Ishikawa (cell line): ENCODE data around the gene HHAT.

Experiments used
- CEBPB ChIP-seq: IDR thresholded peaks from 2 replicates; pipeline ENCODE4 v1.6.1; 2012
- EGR1 ChIP-seq: IDR thresholded peaks from 2 replicates; pipeline ENCODE4 v1.6.1; 2012
- EP300 ChIP-seq: IDR thresholded peaks from 2 replicates; pipeline ENCODE4 v1.6.1; 2012; ENCODE audit warnings: borderline replicate concordance
- FOXM1 ChIP-seq: IDR thresholded peaks from 2 replicates; pipeline ENCODE4 v1.6.1; 2012; ENCODE audit warnings: low read depth, borderline replicate concordance
- MAX ChIP-seq: IDR thresholded peaks from 2 replicates; pipeline ENCODE4 v1.6.1; 2012
- RAD21 ChIP-seq: IDR thresholded peaks from 2 replicates; pipeline ENCODE4 v1.6.1; 2012; ENCODE audit warnings: low read depth
- TAF1 ChIP-seq: IDR thresholded peaks from 2 replicates; pipeline ENCODE4 v1.6.1; 2012; ENCODE audit warnings: low read depth, mild to moderate bottlenecking
- TEAD4 ChIP-seq: IDR thresholded peaks from 2 replicates; pipeline ENCODE4 v1.6.1; 2012
- ZBTB7A ChIP-seq: IDR thresholded peaks from 2 replicates; pipeline ENCODE4 v1.6.1; 2012; ENCODE audit warnings: low read depth
- TF ChIP-seq, protein P1 (sequence below): IDR thresholded peaks from 2 replicates; pipeline ENCODE4 v1.6.1; 2012; ENCODE audit warnings: low read depth, mild to moderate bottlenecking
- TF ChIP-seq, protein P2 (sequence below): IDR thresholded peaks from 2 replicates; pipeline ENCODE4 v1.6.1; 2012

- TF ChIP-seq, protein P1, sequence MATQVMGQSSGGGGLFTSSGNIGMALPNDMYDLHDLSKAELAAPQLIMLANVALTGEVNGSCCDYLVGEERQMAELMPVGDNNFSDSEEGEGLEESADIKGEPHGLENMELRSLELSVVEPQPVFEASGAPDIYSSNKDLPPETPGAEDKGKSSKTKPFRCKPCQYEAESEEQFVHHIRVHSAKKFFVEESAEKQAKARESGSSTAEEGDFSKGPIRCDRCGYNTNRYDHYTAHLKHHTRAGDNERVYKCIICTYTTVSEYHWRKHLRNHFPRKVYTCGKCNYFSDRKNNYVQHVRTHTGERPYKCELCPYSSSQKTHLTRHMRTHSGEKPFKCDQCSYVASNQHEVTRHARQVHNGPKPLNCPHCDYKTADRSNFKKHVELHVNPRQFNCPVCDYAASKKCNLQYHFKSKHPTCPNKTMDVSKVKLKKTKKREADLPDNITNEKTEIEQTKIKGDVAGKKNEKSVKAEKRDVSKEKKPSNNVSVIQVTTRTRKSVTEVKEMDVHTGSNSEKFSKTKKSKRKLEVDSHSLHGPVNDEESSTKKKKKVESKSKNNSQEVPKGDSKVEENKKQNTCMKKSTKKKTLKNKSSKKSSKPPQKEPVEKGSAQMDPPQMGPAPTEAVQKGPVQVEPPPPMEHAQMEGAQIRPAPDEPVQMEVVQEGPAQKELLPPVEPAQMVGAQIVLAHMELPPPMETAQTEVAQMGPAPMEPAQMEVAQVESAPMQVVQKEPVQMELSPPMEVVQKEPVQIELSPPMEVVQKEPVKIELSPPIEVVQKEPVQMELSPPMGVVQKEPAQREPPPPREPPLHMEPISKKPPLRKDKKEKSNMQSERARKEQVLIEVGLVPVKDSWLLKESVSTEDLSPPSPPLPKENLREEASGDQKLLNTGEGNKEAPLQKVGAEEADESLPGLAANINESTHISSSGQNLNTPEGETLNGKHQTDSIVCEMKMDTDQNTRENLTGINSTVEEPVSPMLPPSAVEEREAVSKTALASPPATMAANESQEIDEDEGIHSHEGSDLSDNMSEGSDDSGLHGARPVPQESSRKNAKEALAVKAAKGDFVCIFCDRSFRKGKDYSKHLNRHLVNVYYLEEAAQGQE: no peak
- no peak for TF ChIP-seq EGR1
- TF ChIP-seq TEAD4: no peak
- TF ChIP-seq EP300: no peak
- no peak for TF ChIP-seq MAX
- no peak for TF ChIP-seq ZBTB7A
- TF ChIP-seq, protein P2, sequence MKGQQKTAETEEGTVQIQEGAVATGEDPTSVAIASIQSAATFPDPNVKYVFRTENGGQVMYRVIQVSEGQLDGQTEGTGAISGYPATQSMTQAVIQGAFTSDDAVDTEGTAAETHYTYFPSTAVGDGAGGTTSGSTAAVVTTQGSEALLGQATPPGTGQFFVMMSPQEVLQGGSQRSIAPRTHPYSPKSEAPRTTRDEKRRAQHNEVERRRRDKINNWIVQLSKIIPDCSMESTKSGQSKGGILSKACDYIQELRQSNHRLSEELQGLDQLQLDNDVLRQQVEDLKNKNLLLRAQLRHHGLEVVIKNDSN: no peak
- TF ChIP-seq TAF1: no peak
- TF ChIP-seq RAD21: no peak
- TF ChIP-seq CEBPB: no peak
- TF ChIP-seq FOXM1: no peak
Measured at GRCh38 chr1:210688512-210689234, 360.0 kb downstream of the HHAT start.
